ENCODE measurements around the gene SLC6A15.

DNA sequence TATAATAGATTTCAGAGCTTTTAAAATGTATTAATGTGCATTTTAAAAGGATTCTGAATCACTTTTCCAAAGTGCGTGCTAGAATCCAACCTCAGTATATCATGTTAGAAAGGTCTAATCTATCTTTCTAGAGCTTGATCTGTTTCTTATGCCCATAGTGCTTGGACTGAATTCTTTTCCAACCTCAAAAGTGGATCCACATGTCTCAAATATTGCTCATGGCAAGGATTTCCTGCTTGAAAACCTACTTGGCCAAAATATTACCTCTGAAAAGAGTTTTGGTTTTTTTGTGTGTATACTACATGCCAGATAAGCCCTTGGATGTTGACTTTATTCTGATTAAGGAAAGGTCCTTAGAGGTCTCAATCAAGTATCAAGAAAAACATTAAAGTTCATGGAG, 16.9 kb upstream of the SLC6A15 start:
- TF ChIP-seq, protein P1, sequence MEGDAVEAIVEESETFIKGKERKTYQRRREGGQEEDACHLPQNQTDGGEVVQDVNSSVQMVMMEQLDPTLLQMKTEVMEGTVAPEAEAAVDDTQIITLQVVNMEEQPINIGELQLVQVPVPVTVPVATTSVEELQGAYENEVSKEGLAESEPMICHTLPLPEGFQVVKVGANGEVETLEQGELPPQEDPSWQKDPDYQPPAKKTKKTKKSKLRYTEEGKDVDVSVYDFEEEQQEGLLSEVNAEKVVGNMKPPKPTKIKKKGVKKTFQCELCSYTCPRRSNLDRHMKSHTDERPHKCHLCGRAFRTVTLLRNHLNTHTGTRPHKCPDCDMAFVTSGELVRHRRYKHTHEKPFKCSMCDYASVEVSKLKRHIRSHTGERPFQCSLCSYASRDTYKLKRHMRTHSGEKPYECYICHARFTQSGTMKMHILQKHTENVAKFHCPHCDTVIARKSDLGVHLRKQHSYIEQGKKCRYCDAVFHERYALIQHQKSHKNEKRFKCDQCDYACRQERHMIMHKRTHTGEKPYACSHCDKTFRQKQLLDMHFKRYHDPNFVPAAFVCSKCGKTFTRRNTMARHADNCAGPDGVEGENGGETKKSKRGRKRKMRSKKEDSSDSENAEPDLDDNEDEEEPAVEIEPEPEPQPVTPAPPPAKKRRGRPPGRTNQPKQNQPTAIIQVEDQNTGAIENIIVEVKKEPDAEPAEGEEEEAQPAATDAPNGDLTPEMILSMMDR (IDR thresholded peaks at IDR 0.05; ENCODE audit: low read depth, low read length, poor library complexity, severe bottlenecking) = no peak
- TF ChIP-seq EZH2phosphoT487 (IDR thresholded peaks at IDR 0.05; ENCODE audit: borderline replicate concordance, low read length) = no peak

Data from DOHH2 (cell line).